Stromal cell of bone marrow (primary cell): ENCODE results near the gene KLF13.

Experiments
- DNase-seq: peaks from one replicate; pipeline ENCODE4 v3.0.0-alpha.2; 2012; ENCODE audit warnings: low read depth

Gene KLF13

DNA sequence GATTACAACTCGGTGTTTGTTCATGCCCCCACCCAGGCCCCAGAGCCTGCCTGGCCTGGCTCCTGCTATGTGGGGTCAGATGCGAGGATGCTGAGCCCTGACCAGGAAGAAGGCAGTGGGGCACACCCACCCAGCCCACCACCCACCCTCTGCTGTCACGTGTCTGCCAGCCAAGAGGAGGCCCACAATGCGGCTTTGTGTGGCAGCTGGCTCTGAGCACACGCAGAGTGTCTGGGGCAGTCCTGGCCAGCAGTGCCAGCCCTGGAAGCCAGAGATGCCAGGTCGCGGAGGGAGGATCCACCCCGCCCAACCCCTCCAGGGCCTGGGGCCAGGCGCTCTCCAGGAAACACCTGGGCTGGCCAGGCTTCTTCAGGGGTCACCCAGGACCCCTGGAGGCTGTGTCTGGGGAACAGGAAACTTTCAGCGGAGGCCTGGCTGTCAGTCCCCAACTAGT, 26.4 kb upstream of the KLF13 start:
- no peak for DNase-seq

GRCh38 chr15:31300981-31301672, 25.5 kb upstream of the KLF13 start:
- DNase-seq = no peak

DNA sequence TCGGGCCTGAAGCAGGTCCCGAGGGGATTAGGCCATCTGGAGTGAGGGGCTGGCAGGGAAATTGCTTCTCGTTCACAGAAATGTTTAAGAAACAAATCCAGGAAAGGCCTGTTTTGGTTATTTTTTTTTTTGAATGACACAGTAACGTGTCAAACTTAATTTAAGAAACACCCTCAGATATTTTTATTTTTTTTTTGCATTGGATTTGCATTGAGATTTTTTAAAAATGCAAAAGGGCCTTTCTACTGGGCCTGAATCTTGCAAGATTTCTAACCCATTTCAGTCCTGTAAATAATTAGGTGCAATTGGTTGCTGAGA, 25.0 kb upstream of the KLF13 start:
- DNase-seq = no peak

GRCh38 chr15:31302029-31302657, 24.5 kb upstream of the KLF13 start:
- no peak for DNase-seq

DNA sequence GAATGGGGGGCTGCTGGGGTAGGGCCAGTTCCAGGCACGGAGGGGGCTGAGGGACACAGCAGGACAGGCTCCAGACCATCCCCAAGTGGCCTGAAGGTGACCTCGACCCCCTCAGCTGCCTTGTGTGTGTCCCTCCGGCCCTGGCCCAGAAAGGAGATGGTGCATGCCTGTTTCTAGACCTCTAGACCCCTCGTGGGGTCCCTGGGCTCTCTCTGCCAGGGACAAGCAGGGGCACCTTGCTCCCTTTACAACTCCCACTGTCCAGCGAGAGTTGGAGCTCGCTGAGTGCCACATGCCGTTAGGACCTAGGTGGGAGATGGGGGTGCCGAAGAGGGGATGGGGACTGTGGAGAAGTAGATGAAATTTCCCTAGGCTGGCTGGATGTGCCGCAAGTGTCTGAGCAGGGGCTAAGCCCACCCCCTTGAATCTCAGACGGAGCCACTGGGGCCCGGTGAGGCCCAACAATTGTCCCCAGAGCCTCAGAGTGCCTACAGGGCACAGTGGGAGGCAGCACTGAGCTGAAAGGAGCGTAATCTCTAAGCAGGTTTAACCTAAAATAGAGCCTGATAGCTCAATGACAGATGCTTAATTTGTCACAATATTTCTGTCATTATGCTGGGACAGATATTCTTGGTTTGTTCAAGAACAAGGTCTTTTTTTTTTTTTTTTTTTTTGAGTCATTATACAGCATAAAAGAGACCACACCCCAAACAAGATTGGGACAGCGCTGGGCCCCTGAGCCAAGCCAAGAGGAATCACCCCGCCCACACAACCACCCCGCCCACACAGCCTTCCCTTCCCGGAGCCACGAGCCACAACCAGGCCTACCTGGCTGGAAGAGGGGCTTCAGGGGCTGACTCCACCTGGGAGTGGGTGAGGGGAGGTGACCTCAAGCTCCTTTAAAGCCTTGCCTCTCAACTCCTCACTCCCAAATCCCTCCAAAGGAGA, 23.6 kb upstream of the KLF13 start:
- DNase-seq = no peak

DNA sequence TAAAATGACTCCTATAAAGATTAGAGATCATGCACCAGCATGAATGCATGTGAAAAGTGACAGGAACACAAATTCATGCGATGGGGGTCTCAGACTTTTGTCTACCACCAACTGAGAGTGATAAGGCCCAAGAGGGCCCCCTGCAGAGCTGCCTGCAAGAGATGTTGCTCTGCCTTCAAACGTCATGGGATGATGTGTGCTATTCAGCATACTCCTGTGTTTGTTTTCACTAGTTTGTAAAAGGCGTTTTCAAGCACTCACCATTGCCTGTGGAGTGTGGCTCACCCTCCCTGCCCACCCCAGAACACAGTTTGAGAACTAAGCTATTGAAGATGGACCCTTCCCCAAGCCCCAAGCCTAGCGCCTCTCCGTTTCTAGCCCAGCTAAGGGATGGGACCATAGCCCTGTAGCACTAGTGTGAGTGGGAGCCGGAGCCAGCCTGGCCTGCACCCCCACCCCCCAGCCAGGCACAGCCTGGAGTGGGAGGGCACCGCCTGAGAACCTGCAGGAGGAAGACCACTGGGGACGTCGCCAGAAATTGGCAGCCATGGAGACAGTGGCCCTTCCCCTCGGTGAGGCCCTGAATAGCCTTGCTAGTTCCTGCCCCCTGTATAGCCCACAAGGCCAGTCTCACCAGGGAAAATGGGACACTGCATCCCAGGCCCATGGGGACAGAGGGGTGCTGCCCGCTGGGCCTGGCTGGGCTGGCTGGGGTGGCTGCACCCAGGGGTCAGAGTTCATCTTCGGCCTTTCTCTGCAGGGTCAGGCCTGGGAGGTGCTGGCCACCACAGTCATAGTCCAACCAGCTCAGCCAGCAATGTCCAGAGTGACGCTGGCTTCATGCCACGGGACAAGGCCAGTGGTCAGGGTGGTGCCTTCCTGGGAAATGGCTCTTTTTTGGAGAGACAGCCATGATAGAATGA, 22.6 kb upstream of the KLF13 start:
- no peak for DNase-seq

- DNase-seq = no peak
Observed at GRCh38 chr15:31304751-31305365, 21.8 kb upstream of the KLF13 start.

- DNase-seq = no peak
Observed at GRCh38 chr15:31305375-31305774, 21.3 kb upstream of the KLF13 start.

GRCh38 chr15:31305796-31306425, 20.7 kb upstream of the KLF13 start:
- no peak for DNase-seq

DNA sequence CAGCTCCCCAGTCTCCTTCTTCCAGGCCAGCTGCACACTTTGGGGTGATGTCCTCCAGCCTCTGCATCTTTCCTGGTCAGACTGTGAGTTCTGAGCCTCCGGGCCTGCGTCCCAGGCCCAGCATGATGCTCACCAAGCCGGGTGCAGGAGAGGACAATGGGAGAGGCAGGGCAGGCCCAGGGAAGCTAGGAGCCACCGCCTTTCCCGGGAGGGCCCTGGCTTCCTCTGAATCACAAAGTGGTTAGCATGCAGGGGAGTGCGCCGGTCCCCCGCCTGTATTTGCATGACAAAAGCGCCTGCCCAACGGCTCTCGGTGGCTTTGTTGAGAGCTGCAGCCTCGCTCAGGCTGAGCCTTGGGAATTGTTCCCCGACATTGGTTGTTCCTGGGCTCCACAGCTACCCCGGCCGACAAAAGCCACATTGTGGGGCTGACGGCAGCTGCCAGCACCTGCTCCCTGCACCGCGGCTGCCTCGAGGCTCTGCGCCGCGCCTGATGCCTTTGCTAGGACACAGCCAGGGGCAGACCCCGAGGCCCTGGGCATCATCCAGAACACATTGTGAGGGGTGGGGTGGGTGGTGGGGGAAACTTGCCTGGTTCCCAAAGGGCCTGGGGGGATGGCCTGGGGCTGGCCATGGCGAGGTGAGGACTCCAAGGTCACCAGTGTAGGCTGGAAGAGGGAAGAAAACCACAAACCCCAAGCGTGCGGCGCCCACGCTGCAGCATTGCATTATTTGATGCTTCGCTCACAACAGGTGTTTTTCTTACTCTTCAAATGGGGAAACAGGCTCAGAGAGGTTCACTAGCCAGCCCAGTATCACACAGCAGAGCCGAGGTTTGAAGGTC, 20.0 kb upstream of the KLF13 start:
- no peak for DNase-seq

GRCh38 chr15:31307270-31308184, 19.1 kb upstream of the KLF13 start:
- no peak for DNase-seq

GRCh38 chr15:31308185-31308639, 18.4 kb upstream of the KLF13 start:
- DNase-seq = no peak

GRCh38 chr15:31309893-31310606, 16.6 kb upstream of the KLF13 start:
- no peak for DNase-seq

DNA sequence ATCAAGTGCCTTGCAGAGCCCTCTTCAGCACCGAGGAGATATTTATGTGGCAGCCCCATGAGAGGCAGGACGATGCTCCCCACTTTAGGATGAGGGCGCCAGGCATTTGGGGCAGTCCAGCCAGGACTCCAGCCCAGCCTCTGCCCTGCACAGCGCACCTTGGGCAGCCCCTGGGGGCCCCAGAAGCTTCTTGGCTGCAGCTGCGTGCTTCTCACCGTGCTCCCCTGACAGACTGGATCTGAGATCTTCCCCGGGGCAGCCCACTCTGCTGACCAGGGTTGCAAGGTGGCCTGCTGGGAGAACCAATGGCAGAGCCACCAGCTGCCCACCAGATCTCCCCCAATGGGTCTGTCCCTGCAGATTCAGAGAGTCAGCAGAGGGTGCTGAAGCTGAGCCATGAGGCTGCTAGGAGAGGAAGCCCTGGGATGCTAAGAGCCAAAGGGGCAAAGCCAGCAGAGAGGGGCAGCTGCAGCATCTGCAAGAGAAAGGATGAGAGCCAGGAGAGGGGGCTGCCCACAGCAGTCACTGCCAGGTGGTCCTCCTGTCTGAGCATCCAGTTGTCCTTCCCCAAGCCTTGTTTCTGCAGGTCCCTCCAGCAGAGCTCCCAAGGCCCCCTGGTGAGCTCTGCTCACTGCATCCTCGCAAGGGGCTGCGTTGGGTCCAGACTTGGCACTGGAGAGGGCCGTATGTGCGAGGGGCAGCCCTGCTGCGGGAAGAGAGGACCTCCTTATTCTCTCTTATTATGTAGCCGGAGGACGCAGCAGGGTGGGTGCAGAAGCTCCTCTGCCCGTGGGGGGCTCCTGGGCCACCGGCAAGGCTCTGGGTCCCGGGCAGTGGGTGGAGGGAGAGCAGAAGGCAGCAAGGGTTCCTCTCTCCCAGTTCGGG, 14.7 kb upstream of the KLF13 start:
- DNase-seq = no peak

GRCh38 chr15:31313223-31313622, 13.4 kb upstream of the KLF13 start:
- no peak for DNase-seq

GRCh38 chr15:31314380-31314779, 12.3 kb upstream of the KLF13 start:
- no peak for DNase-seq
